Progenitor cell of endocrine pancreas (in vitro differentiated cells): ENCODE measurements around the gene DENND4C. TPM values are rescaled to one million over a fixed set of nuclear protein-coding genes. Genes with fewer than 3 reads are reported as not detected.
"Not testable (repeated sequence)": the region's sequence is repeated elsewhere in the genome, so short reads cannot be mapped to it uniquely, and the experiment has no call there.

Source experiments
- DNase-seq: peaks from one replicate; pipeline ENCODE4 v3.0.0; 2021; ENCODE audit warnings: low spot score; ENCODE audit not compliant: unreplicated experiment
- H3K27ac Mint-ChIP-seq: 2 replicates; pipeline ENCODE4 v1.8.0; 2021; ENCODE audit warnings: mild to moderate bottlenecking, moderate library complexity, mixed read lengths
- H3K27me3 Mint-ChIP-seq: 2 replicates; pipeline ENCODE4 v1.8.0; 2021; ENCODE audit warnings: mixed read lengths
- H3K36me3 Mint-ChIP-seq: 2 replicates; pipeline ENCODE4 v1.8.0; 2022; ENCODE audit warnings: mixed read lengths; ENCODE audit not compliant: insufficient read depth
- H3K4me1 Mint-ChIP-seq: 2 replicates; pipeline ENCODE4 v1.8.0; 2021; ENCODE audit warnings: low read depth, mixed read lengths
- H3K4me3 Mint-ChIP-seq: 2 replicates; pipeline ENCODE4 v1.8.0; 2021; ENCODE audit warnings: low read depth, mild to moderate bottlenecking, moderate library complexity, mixed read lengths
- H3K9me3 Mint-ChIP-seq: 2 replicates; pipeline ENCODE4 v1.8.0; 2021; ENCODE audit warnings: low read depth, mixed read lengths
- CTCF ChIP-seq: fragments of 200-600 bp; sonication (generic); IDR thresholded peaks from one replicate; pipeline ENCODE4 v1.5.0; 2021; ENCODE audit warnings: antibody characterized with exemption, mild to moderate bottlenecking; ENCODE audit not compliant: unreplicated experiment
- total RNA-seq: library from RNA; stranded (reverse); gene quantifications from 2 replicates; pipeline ENCODE4 v1.2.1, GENCODE V29; 2021

DENND4C gene
- total RNA-seq, 1 donor from 2014 or later: 60.4 TPM

DNA sequence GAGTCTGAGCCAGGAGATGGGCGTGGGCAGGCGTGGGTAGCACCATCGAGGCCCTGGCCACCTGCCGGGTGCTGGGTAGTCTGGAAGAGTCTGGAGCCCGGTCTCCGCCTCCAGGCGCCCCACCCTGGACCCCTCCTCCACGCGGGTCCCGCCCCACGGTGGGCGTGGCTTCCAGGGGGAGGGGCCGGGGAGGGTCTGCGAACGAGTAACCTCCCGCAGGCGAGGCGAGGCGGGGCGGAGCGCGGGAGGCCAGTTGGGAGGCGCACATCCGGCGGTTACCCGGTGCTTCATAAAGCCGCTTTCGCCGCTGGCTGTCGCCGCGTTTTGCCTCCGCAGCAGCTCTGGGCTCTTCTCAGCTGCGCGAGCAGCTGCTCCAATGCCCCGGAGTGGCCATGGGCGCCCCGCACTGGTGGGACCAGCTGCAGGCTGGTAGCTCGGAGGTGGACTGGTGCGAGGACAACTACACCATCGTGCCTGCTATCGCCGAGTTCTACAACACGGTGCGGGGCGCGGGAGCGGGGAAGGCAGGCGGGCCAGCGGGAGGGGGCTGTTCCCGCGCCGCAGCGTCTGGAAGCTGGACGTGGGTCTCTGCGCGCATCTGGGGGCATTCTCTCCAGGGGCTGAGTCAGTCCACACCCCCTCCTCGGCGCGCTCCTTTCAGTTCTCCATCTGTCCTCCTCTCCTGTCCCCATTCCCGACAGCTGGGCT, 178.4 kb downstream of the DENND4C start, which contains the start of gene ACER2:
Gene ACER2, plus strand, starts transcription at position 317 of the 708 bp plus-strand sequence. Its CDS starts 76 bp downstream, at position 393.
- DNase-seq: peak; percentile 98
- Mint-ChIP-seq H3K36me3 (peaks cover 1% of the 10 kb centered on the region), H3K4me3 (peak within 1 kb of the TSS; percentile 96), H3K27ac (peak within 1 kb of the TSS; percentile 99), H3K9me3 (peaks cover 3% of the 10 kb centered on the region), H3K4me1 (peaks cover 9% of the 10 kb centered on the region), H3K27me3 (peaks cover 5% of the 10 kb centered on the region)
- peak; percentile 33 for TF ChIP-seq CTCF

DNA sequence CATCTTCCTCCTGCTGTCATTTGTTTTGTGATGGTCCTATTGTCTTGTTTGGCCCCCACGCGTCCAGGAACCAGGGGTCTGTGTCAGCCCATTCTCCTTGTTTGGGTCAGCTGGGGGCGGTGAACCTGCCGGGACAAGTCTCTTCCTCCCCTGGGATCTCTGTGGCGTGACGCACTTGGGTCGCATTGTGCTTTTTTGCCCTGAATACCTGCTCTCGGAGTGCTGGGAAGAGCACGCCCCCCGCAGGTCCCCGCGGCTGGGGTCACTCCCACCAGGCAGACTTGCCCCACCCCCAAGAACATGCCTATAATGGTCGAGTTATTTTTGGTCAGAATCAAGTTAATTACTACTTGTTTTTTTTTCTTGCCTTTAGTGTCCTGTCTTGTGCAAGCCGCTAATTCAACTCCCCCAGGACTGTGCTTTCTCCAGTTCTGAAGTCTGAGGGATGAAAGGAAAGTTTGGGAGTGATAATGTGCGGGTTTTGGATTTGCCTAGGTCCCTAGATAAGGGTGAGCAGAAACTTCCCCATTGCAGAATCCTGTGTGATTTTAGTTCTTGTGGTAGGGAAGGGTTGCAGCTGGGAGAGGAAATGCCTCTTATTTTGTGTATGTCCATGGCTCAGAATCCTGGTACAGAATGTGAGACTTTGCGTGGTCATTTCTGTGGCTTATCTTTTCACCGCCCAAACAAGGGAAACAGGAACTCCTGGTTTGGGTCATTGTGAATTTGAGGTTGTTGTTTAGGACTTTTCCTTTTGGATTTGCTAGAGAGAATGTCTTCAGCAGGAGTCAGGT, 179.1 kb downstream of the DENND4C start:
- peaks cover 6% of the 10 kb centered on the region for H3K4me1 Mint-ChIP-seq
- DNase-seq: no peak
- no peaks in the 10 kb centered on the region for H3K9me3 Mint-ChIP-seq
- H3K36me3 Mint-ChIP-seq: no peaks in the 10 kb centered on the region
- peak overlapping the region; percentile 99 for H3K27ac Mint-ChIP-seq
- H3K27me3 Mint-ChIP-seq: peaks cover 5% of the 10 kb centered on the region
- TF ChIP-seq CTCF: no peak
- H3K4me3 Mint-ChIP-seq: peak overlapping the region; percentile 96

DNA sequence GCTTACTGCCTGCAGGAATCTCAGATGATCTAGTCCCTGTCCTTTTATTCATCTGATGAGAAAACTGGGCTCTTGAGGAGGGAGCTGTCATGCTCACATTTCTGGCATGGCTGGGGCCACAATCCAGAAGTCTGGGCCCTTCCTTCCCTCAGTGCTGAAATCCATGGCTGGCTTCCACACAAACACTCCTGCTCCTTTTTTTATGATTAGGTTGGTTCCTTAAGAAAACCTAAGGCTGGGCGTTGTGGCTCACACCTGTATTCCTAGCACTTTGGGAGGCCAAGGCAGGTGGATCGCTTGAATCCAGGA, 179.7 kb downstream of the DENND4C start:
- H3K36me3 Mint-ChIP-seq: no peaks in the 10 kb centered on the region
- no peak for DNase-seq
- H3K4me1 Mint-ChIP-seq: peaks cover 4% of the 10 kb centered on the region
- TF ChIP-seq CTCF: no peak
- no peaks in the 10 kb centered on the region for H3K9me3 Mint-ChIP-seq
- peak overlapping the region; percentile 96 for H3K4me3 Mint-ChIP-seq
- H3K27ac Mint-ChIP-seq: no peak overlapping the region
- H3K27me3 Mint-ChIP-seq: peaks cover 5% of the 10 kb centered on the region

- Mint-ChIP-seq H3K36me3 (no peaks in the 10 kb centered on the region), H3K4me3 (peak overlapping the region; percentile 96), H3K4me1 (peaks cover 4% of the 10 kb centered on the region), H3K27ac (no peak overlapping the region), H3K27me3 (peaks cover 5% of the 10 kb centered on the region), H3K9me3 (no peaks in the 10 kb centered on the region)
- TF ChIP-seq CTCF: no peak
- no peak for DNase-seq
These were observed 180.1 kb downstream of the DENND4C start for GRCh38 chr9:19410594-19410993.

DNA sequence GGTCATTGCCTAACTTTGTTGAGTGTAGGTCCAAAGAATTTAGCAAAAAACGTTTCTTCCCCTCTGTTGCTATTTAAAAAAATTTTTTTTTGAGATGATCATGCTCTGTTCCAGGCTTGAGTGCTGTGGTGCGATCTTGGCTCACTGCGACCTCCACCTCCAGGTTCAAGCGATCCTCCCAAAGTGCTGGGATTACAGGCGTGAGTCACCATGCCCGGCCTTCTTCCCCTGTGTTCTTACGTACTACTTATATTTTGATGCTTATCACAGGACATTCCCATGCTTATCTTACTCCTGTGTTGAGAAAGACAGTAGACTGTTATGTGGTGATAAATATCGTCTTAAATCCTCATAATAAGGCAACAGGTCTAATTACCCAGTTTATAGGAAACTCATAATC, 180.8 kb downstream of the DENND4C start:
- Mint-ChIP-seq H3K4me1 (peaks cover 4% of the 10 kb centered on the region), H3K27me3 (peaks cover 5% of the 10 kb centered on the region), H3K36me3 (no peaks in the 10 kb centered on the region), H3K9me3 (no peaks in the 10 kb centered on the region), H3K4me3 (no peak overlapping the region), H3K27ac (no peak overlapping the region)
- TF ChIP-seq CTCF: no peak
- no peak for DNase-seq

- H3K4me1 Mint-ChIP-seq, H3K36me3 Mint-ChIP-seq, DNase-seq, H3K27me3 Mint-ChIP-seq, H3K9me3 Mint-ChIP-seq, H3K4me3 Mint-ChIP-seq, H3K27ac Mint-ChIP-seq: not testable (repeated sequence)
These were observed 183.0 kb downstream of the DENND4C start for GRCh38 chr9:19413456-19413855.
